ENCODE measurements around the gene ETV5.

GRCh38 chr3:186044427-186044826, 64.5 kb downstream of the ETV5 start:
- TF ChIP-seq CTCF (IDR thresholded peaks at IDR 0.05), result no peak
- no peak for TF ChIP-seq USF2 (IDR thresholded peaks at IDR 0.05; ENCODE audit: borderline replicate concordance, low read depth, low read length)
- TF ChIP-seq PBX3 (IDR thresholded peaks at IDR 0.05), result no peak
- no peak for TF ChIP-seq EZH2phosphoT487 (IDR thresholded peaks at IDR 0.05; ENCODE audit: borderline replicate concordance, low read depth)
- TF ChIP-seq POLR2AphosphoS5 (IDR thresholded peaks at IDR 0.05; ENCODE audit: low read depth, low read length), result no peak
- no peak for TF ChIP-seq RAD21 (IDR thresholded peaks at IDR 0.05; ENCODE audit: low read length)
- no peak for TF ChIP-seq REST (IDR thresholded peaks at IDR 0.05; ENCODE audit: low read depth, low read length)
- no peak for TF ChIP-seq CHD2 (IDR thresholded peaks at IDR 0.05; ENCODE audit: low read length, partially characterized antibody)
